ENCODE results near the gene FANCM.
A peak's percentile ranks its signal among the peaks of the same experiment; 100 is the strongest.

The FANCM gene, protein sequence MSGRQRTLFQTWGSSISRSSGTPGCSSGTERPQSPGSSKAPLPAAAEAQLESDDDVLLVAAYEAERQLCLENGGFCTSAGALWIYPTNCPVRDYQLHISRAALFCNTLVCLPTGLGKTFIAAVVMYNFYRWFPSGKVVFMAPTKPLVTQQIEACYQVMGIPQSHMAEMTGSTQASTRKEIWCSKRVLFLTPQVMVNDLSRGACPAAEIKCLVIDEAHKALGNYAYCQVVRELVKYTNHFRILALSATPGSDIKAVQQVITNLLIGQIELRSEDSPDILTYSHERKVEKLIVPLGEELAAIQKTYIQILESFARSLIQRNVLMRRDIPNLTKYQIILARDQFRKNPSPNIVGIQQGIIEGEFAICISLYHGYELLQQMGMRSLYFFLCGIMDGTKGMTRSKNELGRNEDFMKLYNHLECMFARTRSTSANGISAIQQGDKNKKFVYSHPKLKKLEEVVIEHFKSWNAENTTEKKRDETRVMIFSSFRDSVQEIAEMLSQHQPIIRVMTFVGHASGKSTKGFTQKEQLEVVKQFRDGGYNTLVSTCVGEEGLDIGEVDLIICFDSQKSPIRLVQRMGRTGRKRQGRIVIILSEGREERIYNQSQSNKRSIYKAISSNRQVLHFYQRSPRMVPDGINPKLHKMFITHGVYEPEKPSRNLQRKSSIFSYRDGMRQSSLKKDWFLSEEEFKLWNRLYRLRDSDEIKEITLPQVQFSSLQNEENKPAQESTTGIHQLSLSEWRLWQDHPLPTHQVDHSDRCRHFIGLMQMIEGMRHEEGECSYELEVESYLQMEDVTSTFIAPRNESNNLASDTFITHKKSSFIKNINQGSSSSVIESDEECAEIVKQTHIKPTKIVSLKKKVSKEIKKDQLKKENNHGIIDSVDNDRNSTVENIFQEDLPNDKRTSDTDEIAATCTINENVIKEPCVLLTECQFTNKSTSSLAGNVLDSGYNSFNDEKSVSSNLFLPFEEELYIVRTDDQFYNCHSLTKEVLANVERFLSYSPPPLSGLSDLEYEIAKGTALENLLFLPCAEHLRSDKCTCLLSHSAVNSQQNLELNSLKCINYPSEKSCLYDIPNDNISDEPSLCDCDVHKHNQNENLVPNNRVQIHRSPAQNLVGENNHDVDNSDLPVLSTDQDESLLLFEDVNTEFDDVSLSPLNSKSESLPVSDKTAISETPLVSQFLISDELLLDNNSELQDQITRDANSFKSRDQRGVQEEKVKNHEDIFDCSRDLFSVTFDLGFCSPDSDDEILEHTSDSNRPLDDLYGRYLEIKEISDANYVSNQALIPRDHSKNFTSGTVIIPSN (N-terminal part only)

DNA sequence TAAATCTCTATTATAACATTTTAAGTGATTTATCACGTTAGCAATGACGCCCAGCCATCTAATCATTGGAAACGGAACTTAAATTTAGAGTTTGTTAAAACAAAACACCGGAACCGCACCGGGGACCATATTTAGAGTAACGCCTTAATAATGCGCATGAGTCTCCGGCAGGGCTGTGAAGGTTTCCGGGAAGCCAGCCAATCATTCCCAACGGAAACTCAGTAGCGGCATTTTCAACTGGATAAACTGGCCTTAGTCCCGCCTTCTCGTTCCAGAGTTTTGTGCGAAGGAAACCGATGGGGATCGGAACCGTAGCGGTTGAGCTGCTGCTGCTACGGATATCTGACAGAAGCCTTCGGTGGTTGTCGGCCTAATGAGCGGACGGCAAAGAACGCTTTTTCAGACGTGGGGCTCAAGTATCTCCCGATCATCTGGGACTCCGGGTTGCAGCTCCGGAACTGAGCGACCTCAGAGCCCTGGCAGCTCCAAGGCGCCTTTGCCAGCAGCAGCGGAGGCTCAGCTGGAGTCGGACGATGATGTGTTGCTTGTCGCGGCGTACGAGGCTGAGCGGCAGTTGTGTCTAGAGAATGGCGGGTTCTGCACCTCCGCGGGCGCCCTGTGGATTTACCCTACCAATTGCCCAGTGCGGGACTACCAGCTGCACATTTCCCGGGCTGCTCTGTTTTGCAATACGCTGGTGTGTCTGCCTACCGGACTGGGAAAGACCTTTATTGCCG is at the start of gene FANCM:
Gene FANCM (plus strand): TSS at position 272 of the 737 bp plus-strand sequence. CDS start 102 bp downstream, at position 374.
- peak; percentile 94 for DNase-seq (ENCODE audit: low read depth)

DNA sequence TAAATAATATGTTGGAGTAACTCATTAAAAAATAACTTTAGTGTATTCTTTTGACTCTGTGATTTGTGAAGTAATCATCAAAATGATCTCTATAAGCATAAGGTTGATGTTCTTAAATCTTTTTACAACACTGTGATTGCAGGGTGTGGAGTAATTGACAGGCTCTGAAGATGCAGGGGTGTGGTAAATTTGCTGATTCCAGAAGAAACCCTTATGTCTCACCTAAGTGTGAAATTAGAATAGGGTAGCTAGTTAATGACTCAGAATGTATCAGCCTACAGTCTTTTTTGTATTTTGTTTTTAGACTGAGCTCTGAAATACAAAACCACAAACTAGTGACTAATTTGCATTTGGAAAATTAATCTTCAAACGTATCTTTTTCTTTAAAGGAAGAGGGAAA is 45.9 kb upstream of the FANCM start:
- DNase-seq (ENCODE audit: low read depth) = no peak

DNA sequence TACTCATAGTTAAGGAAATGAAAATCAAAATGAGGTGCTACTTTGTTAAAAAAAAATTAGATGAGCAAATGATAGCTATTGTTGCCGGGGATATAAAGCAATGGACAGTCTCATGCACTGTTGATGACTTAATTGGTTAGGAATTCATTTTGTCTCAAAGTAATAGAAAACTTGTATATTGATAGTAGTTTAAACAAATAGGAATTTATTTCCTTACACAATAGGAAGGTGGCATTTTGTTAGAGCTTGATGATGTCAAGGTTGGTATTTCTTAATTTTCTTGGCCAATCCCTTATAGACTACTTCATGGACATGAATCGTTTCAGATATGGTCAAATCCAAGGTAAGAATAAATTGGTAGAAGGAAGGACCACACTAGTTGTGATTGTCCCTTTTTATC is 44.0 kb upstream of the FANCM start:
- DNase-seq (ENCODE audit: low read depth) = peak; percentile 52

DNA sequence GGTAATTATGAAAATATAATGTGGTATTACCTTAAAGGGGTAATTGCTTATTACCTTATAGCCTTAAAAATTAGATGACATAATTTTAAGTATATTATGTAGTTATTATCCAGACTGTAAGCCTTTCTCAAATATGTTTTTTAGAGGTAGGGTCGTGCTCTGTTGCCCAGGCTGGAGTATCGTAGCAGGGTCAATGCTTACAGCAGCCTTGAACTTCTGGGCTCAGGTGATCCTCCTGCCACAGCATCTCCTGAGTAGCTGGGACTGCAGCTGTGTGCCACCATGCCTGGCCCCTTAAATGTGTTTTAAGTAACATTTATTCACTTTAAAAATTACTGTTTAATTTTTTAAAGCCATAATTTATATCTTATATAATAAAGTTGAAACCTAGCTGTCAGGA is 41.5 kb upstream of the FANCM start:
- no peak for DNase-seq (ENCODE audit: low read depth)

DNA sequence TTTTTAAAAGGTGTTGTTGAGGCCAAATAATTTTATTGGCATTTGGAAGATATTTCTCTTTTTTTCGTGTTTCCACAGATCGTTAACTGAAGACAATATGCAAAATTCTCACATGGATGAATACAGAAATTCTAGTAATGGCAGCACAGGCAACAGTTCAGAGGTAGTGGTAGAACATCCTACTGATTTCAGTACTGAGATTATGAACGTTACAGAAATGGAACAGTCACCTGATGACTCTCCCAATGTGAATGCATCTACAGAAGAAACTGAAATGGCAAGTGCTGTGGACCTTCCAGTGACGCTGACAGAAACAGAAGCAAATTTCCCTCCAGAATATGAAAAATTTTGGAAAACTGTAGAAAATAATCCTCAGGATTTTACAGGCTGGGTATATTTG is 40.6 kb upstream of the FANCM start:
- no peak for DNase-seq (ENCODE audit: low read depth)

DNA sequence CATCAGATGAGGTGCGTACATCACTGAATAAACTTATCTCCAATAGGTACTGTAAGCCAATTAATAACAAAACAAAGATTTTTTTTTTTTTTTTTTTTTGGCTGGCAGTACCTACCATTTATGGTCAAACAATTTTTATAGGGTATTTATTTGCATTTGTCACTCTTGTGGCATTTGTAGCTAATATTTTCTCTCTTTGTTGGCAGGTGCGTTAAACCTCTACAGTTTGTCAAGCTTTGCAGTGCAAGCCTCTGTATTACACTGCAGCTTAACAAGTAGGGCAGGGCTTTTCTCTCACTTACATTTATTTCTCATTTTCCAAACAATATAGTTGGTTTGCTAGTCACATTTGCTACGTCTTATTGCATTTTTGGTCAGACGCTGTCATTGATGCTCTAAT is 39.5 kb upstream of the FANCM start:
- no peak for DNase-seq (ENCODE audit: low read depth)

DNA sequence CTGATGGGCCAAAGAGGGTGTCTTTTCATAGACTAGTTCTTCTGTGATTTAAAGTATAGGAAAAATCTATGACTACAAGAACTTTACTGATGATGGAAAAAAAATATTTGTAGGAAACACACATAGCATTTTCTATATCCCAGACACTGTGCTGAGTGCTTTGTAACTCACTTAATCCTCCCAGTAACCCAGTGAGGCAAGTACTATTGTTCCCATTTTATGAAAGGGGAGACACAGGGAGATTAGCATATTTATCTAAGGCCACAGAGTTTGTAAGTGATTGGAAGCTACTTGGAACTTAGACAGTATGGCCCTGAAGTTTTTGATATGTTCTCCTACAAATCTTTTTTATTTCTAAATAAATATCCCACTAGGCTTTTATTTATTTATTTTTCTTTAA is 31.9 kb upstream of the FANCM start:
- no peak for DNase-seq (ENCODE audit: low read depth)

DNA sequence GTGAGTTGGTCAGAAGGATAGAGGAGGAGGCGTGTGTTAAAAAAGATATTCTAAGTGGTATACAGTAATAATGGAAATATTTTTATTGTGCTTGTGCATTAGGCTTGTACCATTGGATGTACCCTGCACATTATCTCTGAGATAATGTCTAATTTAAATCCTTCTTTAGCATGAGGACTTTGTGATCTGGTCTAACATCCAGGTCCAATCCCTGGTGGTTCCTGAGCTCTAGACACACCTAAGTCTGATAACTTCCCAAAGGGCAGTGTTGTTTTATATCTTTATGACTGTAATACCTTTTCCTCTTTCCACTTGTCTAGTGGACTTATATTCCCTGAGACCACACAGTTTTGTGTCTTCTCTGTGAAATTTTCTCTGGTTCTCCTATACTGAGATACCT is 31.2 kb upstream of the FANCM start:
- DNase-seq (ENCODE audit: low read depth) = no peak

DNA sequence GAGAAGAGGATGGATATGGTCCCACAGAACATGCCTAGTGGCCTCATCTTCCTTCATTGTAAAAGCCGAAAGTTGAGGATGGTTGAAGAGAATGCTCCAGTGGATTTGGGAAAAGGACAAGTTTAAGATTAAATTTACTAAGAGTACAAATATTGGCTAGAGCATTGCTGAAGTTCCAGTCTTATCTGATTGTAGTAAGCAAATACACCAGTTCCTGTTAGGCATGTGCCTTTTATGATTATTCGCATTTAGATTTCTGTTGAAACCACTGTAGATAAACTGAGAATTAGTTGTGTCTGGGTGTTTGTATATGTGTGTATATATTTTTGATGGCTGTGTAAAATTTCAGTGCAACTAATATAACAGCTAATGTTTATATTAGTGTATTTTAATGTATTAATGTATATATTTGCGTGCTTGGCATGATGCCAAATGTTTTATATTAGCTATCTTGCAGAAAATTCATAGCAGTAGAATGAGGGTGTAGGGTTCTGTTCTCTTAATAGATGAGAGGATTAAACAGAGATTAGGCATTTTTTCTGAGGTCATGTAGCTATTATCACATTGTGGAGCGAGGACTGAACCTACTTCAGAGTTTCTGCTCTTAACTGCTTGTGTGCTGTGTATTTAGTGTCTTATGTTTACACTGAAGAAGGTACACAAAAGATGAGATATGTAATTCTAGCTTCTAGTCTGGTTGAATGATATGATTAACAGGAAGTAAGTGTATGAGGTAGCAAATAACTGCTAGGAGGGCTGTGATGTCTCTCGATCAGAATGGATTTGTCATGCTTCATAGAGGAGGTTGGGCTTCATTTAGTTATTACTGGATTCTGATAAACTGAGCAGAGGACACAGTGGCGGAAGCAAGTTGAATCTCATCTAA is 22.6 kb upstream of the FANCM start:
- no peak for DNase-seq (ENCODE audit: low read depth)

DNA sequence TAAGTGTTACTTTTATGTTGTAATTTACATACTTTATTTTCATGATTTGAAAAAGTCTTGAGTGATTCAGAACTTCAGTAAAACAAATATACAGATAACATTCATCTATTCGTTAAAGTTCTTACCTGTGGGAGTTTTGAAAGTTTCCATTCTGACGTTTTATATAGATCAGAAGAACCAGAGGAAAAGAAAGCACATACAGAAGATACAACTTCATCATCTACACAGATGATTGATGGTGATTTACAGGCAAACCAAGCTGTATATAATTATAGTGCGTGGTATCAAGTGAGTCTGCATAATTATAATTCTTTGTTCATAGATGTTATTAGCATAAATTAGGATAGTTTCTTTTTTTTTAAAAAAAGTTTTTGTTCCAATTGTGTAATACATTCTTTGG is 21.4 kb upstream of the FANCM start:
- no peak for DNase-seq (ENCODE audit: low read depth)

DNA sequence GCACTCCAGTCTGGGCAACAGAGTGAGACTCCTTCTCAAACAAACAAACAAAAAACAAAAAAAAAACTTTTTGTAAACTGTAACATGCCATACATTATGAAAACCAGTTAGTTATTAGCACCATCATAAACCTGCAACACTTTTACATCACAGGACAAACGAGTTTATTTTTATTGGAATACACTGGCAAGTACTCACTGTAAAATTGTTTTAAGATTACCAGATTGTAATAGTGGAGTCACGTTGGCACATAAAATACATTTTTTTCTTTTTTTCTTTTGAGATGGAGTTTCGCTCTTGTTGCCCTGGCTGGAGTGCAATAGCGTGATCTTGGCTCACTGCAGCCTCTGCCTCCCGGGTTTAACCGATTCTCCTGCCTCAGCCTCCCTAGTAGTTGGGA is 17.1 kb upstream of the FANCM start:
- DNase-seq (ENCODE audit: low read depth) = no peak

DNA sequence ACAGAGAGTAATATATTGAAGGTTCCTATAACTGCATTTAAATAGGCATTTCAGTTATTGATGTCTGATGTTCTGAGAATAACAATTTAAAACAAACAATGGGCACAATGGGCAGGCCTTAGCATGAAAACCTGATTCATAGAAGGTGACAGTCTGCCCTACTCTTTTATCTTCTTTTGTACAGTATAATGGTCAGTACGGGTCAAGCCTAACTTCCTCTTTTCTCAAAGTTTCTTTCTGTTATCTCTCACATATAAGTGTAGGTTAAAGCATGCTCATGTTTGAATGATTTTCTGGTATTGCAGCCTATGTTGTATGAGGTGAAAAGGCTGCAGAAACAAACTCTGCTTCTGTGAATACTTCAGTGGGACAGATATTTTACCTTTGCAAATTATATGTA is 15.6 kb upstream of the FANCM start:
- DNase-seq (ENCODE audit: low read depth) = no peak

DNA sequence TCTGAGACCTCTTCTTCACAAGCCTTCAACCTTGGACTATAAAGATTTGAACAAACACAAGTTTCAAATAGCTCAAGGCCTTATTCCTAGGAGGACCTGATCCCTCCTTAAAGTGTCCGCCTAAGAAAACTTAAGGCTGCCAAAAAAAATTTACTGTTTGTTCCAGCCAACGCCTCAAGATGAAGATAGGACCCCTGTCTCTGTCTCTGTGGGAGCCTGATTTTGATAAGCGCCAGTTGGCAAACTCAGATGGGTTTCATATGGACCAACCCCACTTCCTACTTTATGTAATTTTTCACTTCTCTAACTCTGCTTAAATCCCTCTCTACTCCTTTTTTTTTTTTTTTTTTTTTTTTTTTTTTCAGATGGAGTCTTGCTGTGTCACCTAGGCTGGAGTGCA is 12.5 kb upstream of the FANCM start:
- DNase-seq (ENCODE audit: low read depth) = no peak

DNA sequence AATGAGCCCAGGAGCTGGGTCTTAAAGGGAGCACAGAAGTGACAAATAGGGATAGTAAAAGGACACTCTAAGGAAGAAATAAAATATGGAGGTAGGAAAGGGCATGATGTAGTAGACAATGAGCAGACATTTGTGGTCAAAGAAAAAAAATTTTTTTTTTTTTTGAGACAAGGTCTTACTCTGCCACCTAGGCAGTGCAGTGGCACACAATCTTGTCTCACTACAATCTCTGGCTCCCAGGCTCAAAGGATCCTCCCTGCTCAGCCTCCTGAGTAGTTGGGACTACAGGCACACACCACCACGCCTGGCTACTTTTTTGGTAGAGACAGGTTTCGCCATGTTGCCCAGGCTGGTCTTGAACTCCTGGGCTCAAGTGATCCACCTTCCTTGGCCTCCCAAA is 10.0 kb upstream of the FANCM start:
- no peak for DNase-seq (ENCODE audit: low read depth)

DNA sequence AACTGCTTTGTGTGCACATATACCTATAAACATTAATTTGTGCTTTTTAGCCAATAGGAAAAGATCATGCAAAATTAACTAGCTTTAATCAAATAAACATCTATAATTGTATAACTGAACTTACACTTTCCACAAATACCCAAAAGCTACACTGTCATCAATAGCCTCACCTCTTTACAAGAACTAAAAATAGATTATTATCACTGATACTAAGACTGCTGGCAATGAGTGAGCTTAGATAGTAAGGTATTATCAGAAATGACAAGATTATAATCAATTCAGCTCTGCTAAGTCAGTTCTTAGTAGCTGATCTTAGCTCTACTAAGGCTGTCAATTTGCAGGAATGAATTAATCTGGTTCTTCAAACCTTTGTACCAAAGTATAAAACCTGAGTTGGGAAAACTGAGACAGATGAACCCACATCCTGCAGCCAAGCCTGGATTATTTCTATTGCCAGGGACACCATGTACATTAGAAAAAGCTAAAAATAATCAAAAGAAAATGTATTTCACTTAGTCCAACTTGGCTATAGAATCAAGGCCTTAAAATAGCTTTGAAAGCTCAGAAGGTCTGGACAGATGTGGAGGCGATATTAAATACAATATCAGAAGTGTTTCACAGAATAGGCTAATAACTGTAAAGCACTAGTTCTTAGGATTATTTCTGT is 6.6 kb upstream of the FANCM start:
- DNase-seq (ENCODE audit: low read depth) = no peak

DNA sequence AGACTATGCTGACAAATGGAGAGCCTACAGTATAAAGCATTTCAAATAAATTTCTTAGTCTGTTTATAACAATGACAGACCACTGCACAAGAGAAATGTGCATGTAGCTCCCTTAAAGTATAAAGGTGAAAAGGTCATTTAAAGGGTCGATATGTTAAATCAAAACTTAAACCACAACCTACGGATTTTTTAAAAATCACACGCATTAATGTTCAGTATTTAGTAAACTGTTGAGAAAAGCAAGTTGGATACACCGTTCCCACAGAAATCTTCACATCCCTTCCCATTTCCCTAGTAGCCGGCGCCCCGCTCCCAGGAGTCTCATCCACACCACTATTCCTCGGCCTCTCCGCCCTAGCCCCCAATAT is 2.1 kb upstream of the FANCM start:
- no peak for DNase-seq (ENCODE audit: low read depth)

DNA sequence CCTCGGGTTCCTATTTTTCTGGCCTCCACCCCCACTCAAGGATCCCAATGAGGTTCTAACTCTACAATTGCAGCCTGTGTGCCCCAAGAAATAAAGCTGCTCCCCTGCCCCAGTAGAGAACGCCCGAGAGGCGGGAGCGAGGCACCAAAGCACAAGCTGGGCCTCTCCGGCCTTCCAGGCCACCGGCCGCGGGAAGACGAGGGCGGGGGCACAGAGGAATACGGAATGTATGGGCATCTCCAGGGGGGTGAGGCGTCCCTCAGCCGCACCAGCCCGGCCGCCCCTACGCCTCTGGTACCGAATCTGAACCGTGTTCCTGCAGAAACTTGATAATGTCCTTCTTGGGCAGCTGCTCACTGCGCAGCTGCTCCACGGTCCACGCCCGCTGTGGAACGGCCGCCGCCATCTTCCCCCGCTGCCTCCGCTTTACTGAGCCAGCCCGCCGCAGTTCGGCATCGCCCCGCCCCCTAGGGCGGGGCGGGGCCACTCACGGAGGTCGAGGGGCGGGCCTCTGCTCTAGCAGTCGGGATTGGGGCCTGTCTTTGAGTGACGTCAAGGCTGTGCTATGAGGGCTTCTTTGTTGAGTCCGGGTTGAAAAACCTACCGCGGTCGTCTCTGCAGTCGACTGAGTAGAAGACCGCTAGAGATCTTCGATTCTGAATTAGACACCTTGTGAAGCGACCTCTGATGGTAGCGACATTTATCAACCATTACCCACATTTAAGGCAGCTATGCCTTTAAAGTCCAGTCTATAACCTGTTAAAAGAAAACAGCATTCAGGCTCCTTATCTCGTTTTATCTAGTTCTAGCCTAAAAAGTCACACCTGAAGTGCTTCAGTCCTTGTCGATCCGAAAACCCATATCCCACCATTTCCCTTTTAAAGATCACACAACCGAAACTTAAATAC is 1.4 kb upstream of the FANCM start, which contains the start of gene FKBP3:
Gene FKBP3 (minus strand): TSS at position 431 of the 908 bp plus-strand sequence. CDS start 25 bp downstream, at position 406.
- peak; percentile 93 for DNase-seq (ENCODE audit: low read depth)

DNA sequence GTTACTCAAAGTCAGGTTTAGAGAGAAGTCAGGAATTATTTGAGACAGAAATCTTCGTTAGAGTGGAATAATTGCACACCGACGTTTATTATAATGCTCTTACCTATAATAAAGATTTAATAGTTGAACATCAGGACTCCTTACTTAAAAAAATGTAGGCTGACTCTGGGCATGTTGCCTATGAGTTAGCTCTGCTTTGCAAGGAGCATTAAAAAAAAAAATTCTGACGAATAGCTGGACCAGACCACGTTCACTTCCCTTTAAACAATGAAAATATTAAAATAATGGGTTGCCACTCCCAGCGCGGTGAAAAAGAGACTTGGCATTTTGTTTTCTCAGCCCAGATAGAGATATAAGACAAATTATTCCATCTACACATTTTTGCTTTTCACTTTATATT is 574 bp upstream of the FANCM start:
- DNase-seq (ENCODE audit: low read depth) = no peak

DNA sequence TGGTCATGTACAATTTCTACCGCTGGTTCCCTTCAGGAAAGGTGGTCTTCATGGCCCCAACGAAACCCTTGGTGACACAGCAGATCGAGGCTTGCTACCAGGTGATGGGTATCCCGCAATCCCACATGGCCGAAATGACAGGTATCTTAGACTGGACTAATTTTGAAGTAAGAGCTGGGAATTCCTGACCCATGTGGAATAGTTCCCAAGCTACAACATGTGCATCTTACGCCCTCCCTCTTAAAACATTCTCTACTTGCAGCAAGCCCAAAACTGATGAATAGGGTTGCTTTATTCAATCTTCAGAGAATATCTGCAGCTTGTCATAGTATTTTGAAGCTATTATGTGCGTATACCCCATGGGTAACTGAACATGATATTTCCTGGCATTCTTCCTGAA is 669 bp downstream of the FANCM start:
- DNase-seq (ENCODE audit: low read depth) = no peak

Data from HS-5 (cell line).